GM18505 (cell line): Measurements from ENCODE around the gene ZBTB24.

ENCODE experiments used
- ATAC-seq: cut with Tn5 transposase; IDR thresholded peaks from one replicate; pipeline ENCODE4 v1.9.1; 2021; ENCODE audit not compliant: unreplicated experiment
- POLR2A ChIP-seq: IDR thresholded peaks from 4 replicates; pipeline ENCODE4 v1.6.1; 2011; ENCODE audit warnings: borderline replicate concordance; ENCODE audit not compliant: insufficient read depth, insufficient read length; ENCODE audit errors: extremely low read depth

Gene ZBTB24

DNA sequence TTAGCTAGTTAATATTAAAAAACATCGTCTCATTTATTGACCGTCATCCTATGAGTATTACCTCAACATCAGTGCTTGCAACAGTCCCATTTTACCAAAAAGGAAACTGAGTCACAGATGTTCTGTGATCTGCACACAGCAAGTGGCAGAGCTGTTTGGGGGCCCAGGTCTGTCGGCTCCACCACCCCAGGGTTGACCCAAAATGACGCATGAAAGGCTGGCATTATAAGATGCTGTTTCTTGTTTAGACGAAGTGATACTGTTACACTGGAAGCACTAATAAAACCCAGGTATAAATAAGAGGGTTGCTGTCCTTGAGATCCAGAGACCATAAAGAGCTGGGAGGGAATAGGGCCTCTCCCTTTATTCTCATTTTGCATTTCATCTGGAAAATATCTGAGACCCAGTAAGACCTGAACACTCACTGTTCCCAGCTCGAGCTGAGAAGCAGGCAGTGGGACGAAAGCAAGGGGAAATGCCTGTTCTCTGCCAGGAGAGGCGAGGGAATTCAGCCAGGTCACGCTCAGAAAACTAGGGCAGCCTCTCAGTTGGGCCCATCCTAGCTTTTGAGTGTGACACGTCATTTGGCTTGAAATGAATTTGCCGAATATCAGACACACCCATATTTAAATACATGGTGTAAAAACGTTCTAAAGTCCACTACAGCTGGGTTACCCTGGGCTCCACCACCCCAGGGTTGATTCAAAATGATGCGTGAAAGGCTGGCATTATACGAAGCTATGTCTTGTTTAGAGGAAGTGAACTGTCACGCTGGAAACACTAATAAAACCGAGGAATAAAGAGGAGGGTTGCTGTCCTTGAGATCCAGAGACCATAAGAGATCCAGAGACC lies 26.1 kb downstream of the ZBTB24 start:
- no peak for ATAC-seq

DNA sequence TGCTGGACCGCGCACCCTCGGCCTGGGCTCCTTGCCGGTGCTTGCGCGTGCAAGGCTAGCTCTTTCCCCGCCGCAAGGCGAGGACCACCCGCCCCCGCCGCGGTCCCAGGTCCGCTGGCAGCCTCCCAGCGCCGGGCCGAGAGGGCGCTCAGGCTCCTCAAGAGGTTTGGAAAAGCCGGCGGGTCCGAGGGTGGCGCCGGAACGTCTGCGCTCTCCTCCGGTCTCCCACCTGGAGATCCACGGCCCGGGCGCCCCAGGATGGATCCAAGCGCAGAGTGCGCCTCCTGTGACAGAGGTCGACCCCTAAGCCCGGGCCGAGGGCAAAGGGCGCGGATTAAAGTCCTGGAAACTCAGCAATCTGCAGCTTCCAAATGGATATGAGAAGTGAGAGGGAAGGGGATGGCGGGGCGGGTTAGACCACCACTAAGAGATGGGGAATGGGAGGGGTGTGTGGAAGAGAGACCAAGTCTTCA lies 26.9 kb downstream of the ZBTB24 start:
- peak; percentile 3 for TF ChIP-seq POLR2A
- ATAC-seq, result peak; percentile 4

More for the DNA sequence above, 26.1 kb downstream of the ZBTB24 start:
- TF ChIP-seq POLR2A, result no peak

DNA sequence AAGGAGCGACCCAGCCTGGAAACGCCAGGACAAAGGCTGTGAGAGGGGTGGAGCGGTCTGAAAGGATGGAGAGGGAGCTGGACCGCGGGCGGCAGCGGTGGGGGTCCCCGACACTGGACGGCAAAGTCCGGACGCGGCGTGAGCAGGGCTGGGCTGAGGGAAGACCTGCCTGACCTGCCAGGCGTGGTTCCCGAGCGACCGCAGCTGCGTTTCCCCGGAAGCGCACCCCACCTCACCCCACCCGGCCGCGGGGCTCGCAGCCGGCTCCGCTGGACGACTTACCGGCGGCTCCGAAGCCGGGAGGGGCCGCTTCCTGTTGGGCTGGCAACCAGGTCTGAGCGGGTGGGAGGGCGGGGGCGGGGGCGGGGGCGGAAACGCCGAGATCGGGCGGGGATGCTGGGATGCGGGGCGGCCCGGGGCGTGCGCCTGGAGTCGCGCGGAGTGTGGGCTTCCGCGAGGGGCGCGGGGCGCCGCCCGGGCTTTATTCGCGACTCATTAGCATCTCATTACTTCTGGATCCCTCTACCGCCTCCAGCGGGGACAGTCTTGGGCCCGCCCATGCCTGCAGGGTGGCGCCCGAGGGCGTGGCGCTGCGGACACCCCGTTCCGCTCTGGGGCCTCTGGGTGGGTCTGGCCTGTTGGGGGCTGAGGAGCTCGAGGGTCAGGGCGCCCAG lies 27.4 kb downstream of the ZBTB24 start, which contains the start of gene MICAL1:
Gene MICAL1 (minus strand): TSS at position 336 of the 674 bp plus-strand sequence. CDS start 1,576 bp downstream, outside the sequence.
- ATAC-seq, result peak; percentile 54
- peak; percentile 83 for TF ChIP-seq POLR2A

DNA sequence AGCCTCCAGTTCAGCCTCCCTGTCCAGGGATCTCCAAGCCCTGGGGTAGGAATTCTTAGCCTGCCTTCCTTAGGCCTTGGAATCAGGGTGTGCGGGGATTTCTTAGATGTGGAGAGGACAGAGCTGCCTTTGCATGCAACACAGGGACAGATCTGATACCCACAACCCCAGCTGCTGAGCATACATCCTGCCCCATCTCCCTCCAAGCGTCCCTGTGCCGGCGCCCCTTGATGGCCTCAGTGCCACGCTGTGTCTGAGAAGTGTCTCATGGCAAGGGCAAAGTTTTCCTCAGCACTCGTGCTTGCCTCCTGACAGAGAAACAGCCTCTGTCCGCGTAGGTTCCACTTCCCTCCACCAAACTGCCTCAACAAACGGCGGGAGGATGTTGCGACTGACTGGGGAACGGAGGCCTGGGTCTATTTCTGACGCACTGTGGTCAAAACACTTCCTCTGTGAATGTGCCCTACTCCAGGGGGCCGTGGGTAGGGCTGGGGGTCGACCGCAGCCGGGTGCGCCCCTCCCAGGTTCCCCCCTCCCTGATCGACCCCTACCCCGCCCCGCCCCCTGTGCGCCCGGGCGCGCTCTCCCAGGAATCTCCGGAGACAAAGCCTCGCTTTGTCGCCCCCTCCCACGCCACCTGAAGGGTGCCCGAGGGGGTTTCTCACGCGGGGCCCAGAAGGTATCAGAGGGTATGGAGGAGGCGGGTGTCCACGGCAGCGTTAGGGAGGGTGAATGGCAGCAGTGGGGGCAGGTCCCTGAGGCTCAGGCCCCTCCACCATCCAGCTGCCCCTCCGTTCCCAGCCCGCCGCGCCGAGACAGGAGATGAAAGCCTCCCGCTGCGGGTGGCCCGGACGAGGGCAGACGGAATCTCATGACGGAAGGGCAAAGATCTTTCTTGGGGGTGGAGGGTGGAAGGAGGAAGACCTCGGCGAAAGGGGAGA lies 28.3 kb downstream of the ZBTB24 start:
- peak; percentile 78 for TF ChIP-seq POLR2A
- ATAC-seq, result peak; percentile 31

DNA sequence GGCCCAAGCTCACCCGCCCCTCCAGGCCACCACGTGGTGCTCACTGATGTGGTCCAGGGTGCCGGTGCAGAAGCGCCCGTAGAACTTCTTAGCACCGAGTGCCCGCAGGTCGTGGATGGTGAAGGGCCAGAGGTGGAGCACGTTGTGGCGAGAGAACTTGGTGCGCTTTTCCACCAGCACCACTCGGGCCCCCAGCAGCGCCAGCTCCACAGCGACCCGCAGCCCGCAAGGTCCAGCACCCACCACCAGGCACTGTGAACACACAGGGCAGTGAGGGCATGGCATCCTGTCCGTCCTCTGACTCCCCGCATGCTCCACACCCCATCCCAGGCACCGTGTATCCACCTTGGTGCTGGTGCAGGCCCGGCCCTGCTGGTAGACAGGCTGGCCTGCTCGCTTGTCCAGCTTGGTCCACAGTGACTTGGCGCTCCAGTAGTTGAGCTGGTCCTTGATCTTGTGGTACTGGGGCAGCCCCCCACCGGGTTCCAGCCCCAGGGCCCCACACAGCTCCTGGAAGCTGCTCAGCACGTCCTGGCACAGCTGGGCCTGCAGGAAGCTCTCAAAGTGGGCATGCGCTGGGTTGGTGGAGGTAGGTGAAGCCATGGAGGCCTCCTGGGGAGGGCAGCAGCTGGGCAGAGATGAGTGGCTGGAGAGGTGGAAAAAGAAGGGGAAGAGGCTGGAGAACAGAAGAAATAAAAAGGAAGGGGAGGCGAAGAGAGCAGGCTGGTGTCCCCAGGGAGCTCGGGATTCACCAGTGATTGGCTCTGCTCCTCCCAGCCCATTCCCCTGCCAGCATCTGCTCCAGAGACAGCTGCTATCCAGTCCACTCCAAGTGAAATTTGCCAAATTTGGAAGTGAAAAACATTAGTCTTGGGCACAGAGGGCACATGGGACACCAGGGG lies 29.2 kb downstream of the ZBTB24 start:
- no peak for ATAC-seq
- TF ChIP-seq POLR2A, result no peak

DNA sequence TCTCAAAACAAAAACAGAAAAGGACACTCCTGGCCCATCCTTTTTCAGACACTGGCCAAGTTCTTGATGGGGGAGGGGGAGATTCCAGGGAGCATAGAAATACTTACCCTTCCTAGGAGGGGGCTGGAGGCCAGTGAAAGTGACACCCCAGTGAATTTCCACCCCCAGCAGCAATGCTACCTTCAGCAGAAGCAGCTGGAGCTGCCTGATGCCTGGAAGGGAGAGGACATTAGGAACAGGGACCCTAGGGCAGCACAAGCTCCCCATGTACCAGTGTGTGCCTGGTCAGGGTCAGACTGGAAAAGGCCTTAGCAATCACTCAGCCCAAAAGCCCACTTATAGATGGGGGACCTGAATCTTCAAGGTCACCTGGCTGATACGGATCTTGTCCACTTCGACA lies 29.9 kb downstream of the ZBTB24 start:
- no peak for TF ChIP-seq POLR2A
- no peak for ATAC-seq

DNA sequence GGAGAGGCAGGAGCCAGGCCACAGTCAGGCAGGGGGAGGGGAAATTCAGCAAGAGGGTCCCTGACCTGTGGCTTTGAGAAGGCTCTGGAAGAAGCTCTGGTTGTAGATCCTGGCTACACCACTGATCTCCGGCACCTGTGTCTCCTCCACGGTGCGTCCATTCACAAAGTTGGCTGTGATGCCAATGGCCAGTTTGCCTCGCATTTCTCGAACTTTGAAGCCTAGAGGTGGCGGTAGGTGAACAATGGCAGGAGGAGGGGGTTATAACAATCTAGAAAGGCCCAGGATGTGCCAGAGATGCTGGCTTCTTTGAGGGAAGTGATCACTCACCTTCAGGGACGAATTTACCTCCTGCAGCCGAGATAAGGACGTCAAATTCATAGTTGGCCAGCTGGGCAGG lies 30.8 kb downstream of the ZBTB24 start:
- ATAC-seq, result no peak
- TF ChIP-seq POLR2A, result no peak

DNA sequence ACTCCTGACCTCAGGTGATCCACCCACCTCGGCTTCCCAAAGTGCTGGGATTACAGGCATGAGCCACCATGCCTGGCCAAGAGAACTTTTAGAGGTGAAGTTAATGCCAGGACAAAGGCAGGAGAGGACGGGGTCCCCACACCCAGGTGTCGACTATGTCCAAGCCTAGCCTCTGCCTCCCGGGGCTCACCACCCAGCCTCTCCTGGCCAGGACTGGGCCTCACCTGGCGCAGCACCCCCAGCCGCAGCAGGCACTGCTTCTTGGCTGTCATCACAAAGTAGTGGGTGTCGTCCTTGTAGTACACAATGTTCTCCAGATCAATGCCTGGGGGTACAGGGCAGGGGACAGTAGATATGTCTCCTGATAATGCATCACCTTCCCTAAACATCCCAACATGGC lies 31.6 kb downstream of the ZBTB24 start:
- ATAC-seq, result no peak
- no peak for TF ChIP-seq POLR2A

DNA sequence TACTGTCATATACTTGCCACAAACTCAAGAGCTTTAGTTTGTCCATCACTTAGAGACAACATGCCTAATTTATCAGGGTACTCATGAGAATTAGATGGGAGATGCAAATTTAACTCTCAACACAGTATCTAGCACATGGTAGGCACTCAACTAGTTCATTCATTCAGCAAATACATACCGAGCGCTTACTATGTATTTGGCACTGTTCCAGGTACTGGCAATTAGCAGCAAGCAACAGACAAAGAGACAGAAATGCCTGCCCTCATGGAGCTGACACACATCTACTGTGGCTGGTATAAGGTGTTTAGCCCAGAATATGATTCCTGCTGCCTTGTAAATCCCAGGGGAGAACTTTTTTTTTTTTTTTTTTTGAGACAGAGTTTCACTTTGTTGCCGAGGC lies 32.2 kb downstream of the ZBTB24 start:
- no peak for TF ChIP-seq POLR2A
- ATAC-seq, result no peak

DNA sequence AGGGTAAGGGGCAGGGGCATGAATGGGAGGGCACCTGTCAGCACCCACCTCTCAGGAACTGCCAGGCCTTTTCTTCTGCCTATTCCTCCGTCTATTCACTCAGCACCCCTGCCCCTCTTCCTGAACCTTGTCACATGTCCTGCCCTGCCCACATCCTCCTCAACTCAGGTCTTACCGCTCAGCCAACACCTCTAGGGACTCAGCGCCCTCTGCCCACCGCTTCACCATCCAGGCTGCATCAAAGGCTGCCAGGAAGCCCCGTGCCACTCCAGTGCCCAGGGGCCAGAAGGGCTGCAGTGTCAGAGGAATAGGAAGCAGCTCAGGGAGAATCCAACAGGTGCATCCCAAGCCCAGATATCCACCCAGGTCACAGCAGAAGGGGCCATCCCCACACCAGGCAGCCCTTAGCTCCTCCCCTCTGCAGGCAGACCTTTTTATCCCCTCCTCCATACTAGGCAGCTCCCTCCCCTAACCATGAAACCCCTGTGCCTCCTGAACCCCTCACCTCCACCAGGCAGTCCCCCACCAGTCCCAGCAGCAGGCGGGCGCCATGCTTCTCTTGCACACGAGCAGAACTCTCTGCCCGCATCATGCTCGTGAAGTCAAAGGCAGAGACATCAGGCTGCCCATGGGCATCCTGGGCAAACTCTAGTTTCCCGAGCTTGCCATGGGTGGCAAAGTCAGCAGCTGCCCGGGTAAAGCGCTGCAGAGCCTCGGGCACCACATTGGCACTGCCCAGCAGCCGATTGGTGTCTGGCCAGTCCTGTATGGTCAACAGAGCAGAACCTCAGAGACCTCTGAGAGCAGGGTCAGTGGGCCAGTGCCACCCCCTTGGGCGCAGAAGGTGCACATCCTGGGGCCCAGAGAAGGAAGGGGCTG lies 33.0 kb downstream of the ZBTB24 start:
- no peak for TF ChIP-seq POLR2A
- no peak for ATAC-seq
